Breast epithelium (tissue), 4 donors: ENCODE data around the gene MSLN. TPM values are rescaled to one million over a fixed set of nuclear protein-coding genes. Genes with fewer than 3 reads are reported as not detected.

Experiments used
- DNase-seq, 2 donors: peaks; one replicate each; pipeline ENCODE4 v3.0.0-alpha.2; 2019; ENCODE audit warnings: low spot score in 2 of 2
- H3K27ac ChIP-seq, 2 donors: fragments of 200-600 bp; sonication (generic) in 1 of 2; one replicate each; pipeline ENCODE4 v1.5.1; 2016 to 2019; ENCODE audit warnings: mild to moderate bottlenecking in 1 of 2
- H3K27me3 ChIP-seq, 2 donors: fragments of 200-600 bp; sonication (generic) in 1 of 2; one replicate each; pipeline versions ENCODE4 v1.5.1 to v1.6.0; 2017 to 2019; ENCODE audit warnings: control low read depth in 1 of 2, mild to moderate bottlenecking in 1 of 2
- H3K36me3 ChIP-seq: fragments of 200-600 bp; one replicate; pipeline ENCODE4 v1.5.1; 2019
- H3K4me1 ChIP-seq, 2 donors: fragments of 200-600 bp; sonication (generic); one replicate each; pipeline ENCODE4 v1.5.1; 2016 to 2019; ENCODE audit warnings: control low read depth in 1 of 2
- H3K4me3 ChIP-seq, 3 donors: fragments of 200-600 bp; sonication (generic); 1 replicate in 2 of 3; 2 replicates in 1 of 3; pipeline ENCODE4 v1.5.1; 2016 to 2019; ENCODE audit warnings: mild to moderate bottlenecking in 3 of 3, moderate library complexity in 2 of 3
- H3K9me3 ChIP-seq, 2 donors: fragments of 200-600 bp; sonication (generic) in 1 of 2; one replicate each; pipeline ENCODE4 v1.5.1; 2016 to 2019; ENCODE audit warnings: control low read depth in 1 of 2
- CTCF ChIP-seq, 3 donors: fragments of 450-650 bp; IDR thresholded peaks; one replicate each; pipeline ENCODE4 v1.5.1; 2016 to 2017; ENCODE audit warnings: antibody characterized with exemption in 3 of 3, mild to moderate bottlenecking in 3 of 3, moderate library complexity in 3 of 3
- POLR2A ChIP-seq: fragments of 450-650 bp; IDR thresholded peaks from one replicate; pipeline ENCODE4 v1.6.1; 2016; ENCODE audit warnings: antibody characterized with exemption, mild to moderate bottlenecking, moderate library complexity
- POLR2AphosphoS5 ChIP-seq, 3 donors: sonication (generic); formaldehyde crosslinking; IDR thresholded peaks; one replicate each; pipeline ENCODE4 v1.6.1; 2017; ENCODE audit warnings: antibody characterized with exemption in 3 of 3
- intact Hi-C: fragments of 100-400 bp; cut with DNase I; formaldehyde crosslinking; loops from one replicate; pipeline ENCODE4 v1.15.1; 2023; ENCODE audit warnings: low total_unique reads
- total RNA-seq, 3 donors: library from RNA; depleted of rRNA; stranded (reverse); fragments of >200 nt; gene quantifications; one replicate each; pipeline ENCODE4 v1.1.0, GENCODE V29; 2016

The MSLN gene
- total RNA-seq, 3 donors from 2014 or later: 49.2 TPM; not detected in 2

- H3K36me3 ChIP-seq: no peaks in the 10 kb centered on the region
- no peak for DNase-seq
- no peak overlapping the region for H3K27ac ChIP-seq
- H3K4me1 ChIP-seq: peaks cover 0 to 4% of the 10 kb centered on the region in 2 donors
- intact Hi-C loops: no loop called here
- TF ChIP-seq POLR2AphosphoS5 (IDR thresholded peaks at IDR 0.05) (no peak), CTCF (IDR thresholded peaks at IDR 0.05) (no peak), POLR2A (no peak)
- peaks cover 4 to 54% of the 10 kb centered on the region in 2 donors for H3K27me3 ChIP-seq
- H3K4me3 ChIP-seq: no peak overlapping the region
- no peaks in the 10 kb centered on the region for H3K9me3 ChIP-seq
Observed at GRCh38 chr16:802461-802860, 41.9 kb downstream of the MSLN start.

- H3K27me3 ChIP-seq: peaks cover 4 to 51% of the 10 kb centered on the region in 2 donors
Observed at GRCh38 chr16:802914-803753, 42.6 kb downstream of the MSLN start.

GRCh38 chr16:803754-804080 lies 43.2 kb downstream of the MSLN start:
- Histone ChIP-seq H3K27ac (no peak overlapping the region), H3K9me3 (no peaks in the 10 kb centered on the region), H3K36me3 (no peaks in the 10 kb centered on the region), H3K27me3 (peaks cover 4 to 47% of the 10 kb centered on the region in 2 donors), H3K4me3 (no peak overlapping the region), H3K4me1 (peaks cover 0 to 4% of the 10 kb centered on the region in 2 donors)
- TF ChIP-seq POLR2A: no peak
- TF ChIP-seq CTCF (IDR thresholded peaks at IDR 0.05): no peak
- no peak for TF ChIP-seq POLR2AphosphoS5 (IDR thresholded peaks at IDR 0.05)
- intact Hi-C loops: no loop called here
- DNase-seq: no peak

More at GRCh38 chr16:802914-803753, 42.6 kb downstream of the MSLN start:
- intact Hi-C loops: no loop called here
- Histone ChIP-seq H3K36me3 (no peaks in the 10 kb centered on the region), H3K27ac (no peak overlapping the region), H3K4me3 (no peak overlapping the region), H3K9me3 (no peaks in the 10 kb centered on the region), H3K4me1 (peaks cover 0 to 4% of the 10 kb centered on the region in 2 donors)
- TF ChIP-seq POLR2A: no peak
- no peak for TF ChIP-seq CTCF (IDR thresholded peaks at IDR 0.05)
- no peak for TF ChIP-seq POLR2AphosphoS5 (IDR thresholded peaks at IDR 0.05)
- DNase-seq: no peak

GRCh38 chr16:804193-805048 lies 43.9 kb downstream of the MSLN start:
- intact Hi-C loops: no loop called here
- H3K27me3 ChIP-seq: peaks cover 4 to 40% of the 10 kb centered on the region in 2 donors
- H3K4me1 ChIP-seq: peaks cover 0 to 4% of the 10 kb centered on the region in 2 donors
- no peaks in the 10 kb centered on the region for H3K9me3 ChIP-seq
- no peak for DNase-seq
- H3K27ac ChIP-seq: no peak overlapping the region
- no peak overlapping the region for H3K4me3 ChIP-seq
- TF ChIP-seq POLR2AphosphoS5 (IDR thresholded peaks at IDR 0.05) (no peak), POLR2A (no peak), CTCF (IDR thresholded peaks at IDR 0.05) (no peak)
- H3K36me3 ChIP-seq: no peaks in the 10 kb centered on the region

GRCh38 chr16:805474-805873 lies 44.9 kb downstream of the MSLN start:
- Histone ChIP-seq H3K4me3 (no peak overlapping the region), H3K9me3 (no peaks in the 10 kb centered on the region), H3K4me1 (no peaks in the 10 kb centered on the region), H3K27me3 (peaks cover 4 to 30% of the 10 kb centered on the region in 2 donors), H3K27ac (no peak overlapping the region), H3K36me3 (no peaks in the 10 kb centered on the region)
- no peak for DNase-seq
- TF ChIP-seq CTCF (IDR thresholded peaks at IDR 0.05) (no peak), POLR2A (no peak), POLR2AphosphoS5 (IDR thresholded peaks at IDR 0.05) (no peak)
- intact Hi-C loops: no loop called here
